H1 (cell line): ENCODE data around the gene C15orf61. TPM values are rescaled to one million over a fixed set of nuclear protein-coding genes. Genes with fewer than 3 reads are reported as not detected.

Experiments
- CTCF ChIA-PET: fragments of 300-600 bp; sonication (Branson Sonifier 250); formaldehyde crosslinking; loops from one replicate; lab custom pipeline; 2021; ENCODE audit not compliant: partially characterized antibody; lab: Charles Lee
- POLR2A ChIA-PET: fragments of 300-600 bp; sonication (Branson Sonifier 250); formaldehyde crosslinking; loops from one replicate; lab custom pipeline; 2021; ENCODE audit warnings: inconsistent platforms; ENCODE audit not compliant: partially characterized antibody; lab: Charles Lee
- DNase-seq, 2 experiments: peaks; one replicate each; pipeline versions ENCODE4 v3.0.0 to v3.0.0-alpha.2; 2010 to 2022; ENCODE audit warnings: low spot score in 2 of 2, low read depth in 1 of 2, mixed read lengths in 1 of 2
- FAIRE-seq: peaks from 2 replicates; lab custom pipeline; 2011; peaks lifted over from hg19 to GRCh38; lab: Jason Lieb, UNC
- H2AFZ ChIP-seq: 2 replicates; pipeline ENCODE4 v1.8.1; 2012; ENCODE audit warnings: low read length, inconsistent platforms
- H2AK5ac ChIP-seq: 2 replicates; pipeline ENCODE4 v1.6.1; 2013; ENCODE audit warnings: low read depth, low read length
- H2BK120ac ChIP-seq: replicated peaks from 2 replicates; pipeline ENCODE3; 2013; ENCODE audit warnings: low read depth, low read length, inconsistent platforms
- H2BK12ac ChIP-seq: 2 replicates; pipeline ENCODE4 v1.6.1; 2013; ENCODE audit warnings: low read depth, low read length
- H2BK15ac ChIP-seq: 2 replicates; pipeline ENCODE4 v1.6.1; 2013; ENCODE audit warnings: low read length
- H2BK20ac ChIP-seq: 2 replicates; pipeline ENCODE4 v1.6.1; 2013; ENCODE audit warnings: low read length
- H2BK5ac ChIP-seq: 2 replicates; pipeline ENCODE4 v1.6.1; 2013; ENCODE audit warnings: low read depth, low read length
- H3K14ac ChIP-seq: 2 replicates; pipeline ENCODE4 v1.6.1; 2013; ENCODE audit warnings: inconsistent platforms; ENCODE audit not compliant: insufficient read length
- H3K18ac ChIP-seq: 2 replicates; pipeline ENCODE4 v1.6.1; 2013; ENCODE audit warnings: low read length; ENCODE audit errors: extremely low read depth
- H3K23ac ChIP-seq: 2 replicates; pipeline ENCODE4 v1.6.1; 2013; ENCODE audit warnings: inconsistent platforms; ENCODE audit not compliant: insufficient read length
- H3K23me2 ChIP-seq: 2 replicates; pipeline ENCODE4 v1.6.1; 2013; ENCODE audit warnings: low read depth, low read length
- H3K27ac ChIP-seq: 2 replicates; pipeline ENCODE4 v1.6.1; 2011; ENCODE audit warnings: low read depth, low read length, inconsistent platforms
- H3K27me3 ChIP-seq, 4 experiments: replicated peaks in 1 of 4; 1 replicate in 1 of 4; 2 replicates in 3 of 4; pipeline versions ENCODE4 v1.6.1 to v1.8.1; 2011 to 2013; ENCODE audit warnings: low read length in 3 of 4, mild to moderate bottlenecking in 3 of 4, inconsistent platforms in 2 of 4, mixed read lengths in 2 of 4, moderate library complexity in 1 of 4; ENCODE audit not compliant: control insufficient read depth in 3 of 4, insufficient read depth in 3 of 4; ENCODE audit errors: extremely low read depth in 1 of 4
- H3K36me3 ChIP-seq, 4 experiments: 2 replicates each; pipeline versions ENCODE4 v1.6.1 to v1.8.1; 2011 to 2013; ENCODE audit warnings: mild to moderate bottlenecking in 4 of 4, low read length in 3 of 4, moderate library complexity in 2 of 4, control low read depth in 1 of 4, inconsistent platforms in 1 of 4; ENCODE audit not compliant: insufficient read depth in 4 of 4, control insufficient read depth in 2 of 4
- H3K4ac ChIP-seq: replicated peaks from 2 replicates; pipeline ENCODE3; 2013; ENCODE audit warnings: low read length, low read depth, mixed read lengths, inconsistent platforms; ENCODE audit not compliant: insufficient read length
- H3K4me1 ChIP-seq, 4 experiments: replicated peaks in 1 of 4; 1 replicate in 1 of 4; 2 replicates in 3 of 4; pipeline versions ENCODE4 v1.6.1 to v1.8.1; 2011 to 2013; ENCODE audit warnings: low read length in 3 of 4, inconsistent platforms in 2 of 4, mixed read lengths in 1 of 4; ENCODE audit not compliant: insufficient read depth in 4 of 4, control insufficient read depth in 3 of 4
- H3K4me2 ChIP-seq, 2 experiments: 2 replicates each; pipeline versions ENCODE4 v1.6.1 to v1.8.1; 2011 to 2013; ENCODE audit warnings: low read depth in 2 of 2, low read length in 2 of 2, control low read depth in 1 of 2, inconsistent platforms in 1 of 2, mild to moderate bottlenecking in 1 of 2; ENCODE audit not compliant: insufficient read depth in 1 of 2
- H3K4me3 ChIP-seq, 4 experiments: fragments of 200-600, 300-600 bp in 1 of 4; sonication (generic), shearing (Covaris generic), sonication (Bioruptor Twin) in 1 of 4; 2 replicates each; pipeline versions ENCODE4 v1.5.1 to v1.8.1; 2011 to 2016; ENCODE audit warnings: low read length in 4 of 4, low read depth in 3 of 4, control low read depth in 2 of 4, inconsistent platforms in 2 of 4, mild to moderate bottlenecking in 2 of 4, mixed read lengths in 1 of 4, moderate library complexity in 1 of 4; ENCODE audit not compliant: insufficient read depth in 2 of 4; ENCODE audit errors: extremely low read depth in 1 of 4
- H3K56ac ChIP-seq: replicated peaks from 2 replicates; pipeline ENCODE3; 2013; ENCODE audit warnings: low read depth, mild to moderate bottlenecking, mixed read lengths, low read length, inconsistent platforms; ENCODE audit not compliant: insufficient read length
- H3K79me1 ChIP-seq: 2 replicates; pipeline ENCODE4 v1.6.1; 2013; ENCODE audit warnings: low read depth, low read length, control low read depth
- H3K79me2 ChIP-seq, 2 experiments: 2 replicates each; pipeline versions ENCODE4 v1.6.1 to v1.8.1; 2012 to 2013; ENCODE audit warnings: low read length in 2 of 2, mild to moderate bottlenecking in 2 of 2, inconsistent platforms in 1 of 2; ENCODE audit not compliant: insufficient read depth in 2 of 2, control insufficient read depth in 1 of 2
- H3K9ac ChIP-seq, 4 experiments: replicated peaks in 1 of 4; 1 replicate in 1 of 4; 2 replicates in 3 of 4; pipeline versions ENCODE4 v1.6.1 to v1.8.1; 2011 to 2013; ENCODE audit warnings: low read depth in 3 of 4, low read length in 3 of 4, control low read depth in 2 of 4, mild to moderate bottlenecking in 2 of 4, moderate library complexity in 2 of 4, inconsistent platforms in 1 of 4; ENCODE audit errors: extremely low read depth in 1 of 4
- H3K9me3 ChIP-seq, 2 experiments: 2 replicates each; pipeline versions ENCODE4 v1.6.1 to v1.8.1; 2012 to 2013; ENCODE audit warnings: mild to moderate bottlenecking in 2 of 2, moderate library complexity in 2 of 2, control low read depth in 1 of 2, inconsistent platforms in 1 of 2, low read depth in 1 of 2, low read length in 1 of 2, mixed read lengths in 1 of 2; ENCODE audit not compliant: insufficient read depth in 2 of 2
- H4K20me1 ChIP-seq, 2 experiments: replicated peaks in 1 of 2; 2 replicates each; pipeline versions ENCODE3 to v1.8.1; 2011 to 2013; ENCODE audit warnings: inconsistent platforms in 2 of 2, low read length in 2 of 2, mild to moderate bottlenecking in 1 of 2; ENCODE audit not compliant: insufficient read depth in 2 of 2, control insufficient read depth in 1 of 2
- H4K5ac ChIP-seq: 2 replicates; pipeline ENCODE4 v1.6.1; 2013; ENCODE audit warnings: low read length, low read depth, mixed read lengths, inconsistent platforms; ENCODE audit not compliant: insufficient read length
- H4K8ac ChIP-seq: 2 replicates; pipeline ENCODE4 v1.8.0; 2013; ENCODE audit warnings: mild to moderate bottlenecking, moderate library complexity, low read length, inconsistent platforms; ENCODE audit not compliant: insufficient read depth; ENCODE audit errors: extremely low read depth
- H4K91ac ChIP-seq: replicated peaks from 2 replicates; pipeline ENCODE3; 2013; ENCODE audit warnings: low read length, mixed read lengths, inconsistent platforms; ENCODE audit not compliant: insufficient read length
- CEBPB ChIP-seq: IDR thresholded peaks from 2 replicates; pipeline ENCODE4 v1.6.1; 2012; ENCODE audit warnings: low read depth, low read length
- NRF1 ChIP-seq: IDR thresholded peaks from 2 replicates; pipeline ENCODE4 v1.6.1; 2011; ENCODE audit warnings: mild to moderate bottlenecking, low read depth, low read length, improper control_type of control experiment
- RXRA ChIP-seq: IDR thresholded peaks from 2 replicates; pipeline ENCODE4 v1.6.1; 2011; ENCODE audit warnings: low read depth, mild to moderate bottlenecking, low read length, moderate library complexity; ENCODE audit not compliant: insufficient read depth
- WGBS, 2 experiments: shearing (Covaris generic) in 1 of 2; methylation state at CpG; one replicate each; pipeline versions ENCODE4 v1.1.6 to v1.1.7; 2013 to 2015; ENCODE audit warnings: low lambda C conversion rate in 2 of 2, mixed read lengths in 2 of 2, inconsistent platforms in 1 of 2, low coverage in 1 of 2, missing lambda C conversion rate in 1 of 2; ENCODE audit not compliant: insufficient replicate concordance in 2 of 2, insufficient coverage in 1 of 2, insufficient read length in 1 of 2; ENCODE audit errors: extremely low coverage in 1 of 2, missing lambda C conversion rate in 1 of 2; 5-methylcytosine and 5-hydroxymethylcytosine counted together
- polyA plus RNA-seq, 7 experiments: library from polyadenylated mRNA; depleted of rRNA in 3 of 7; stranded (reverse) in 5 of 7; unstranded in 2 of 7; fragments of >200 nt in 5 of 7; fragments of 200-250 nt in 2 of 7; gene quantifications; 1 replicate in 5 of 7; 2 replicates in 1 of 7; 4 replicates in 1 of 7; pipeline versions ENCODE4 v1.2.1 to v1.2.3, GENCODE V29; 2011 to 2013; ENCODE audit warnings: missing spikeins in 2 of 7, mixed read lengths in 2 of 7
- total RNA-seq: library from RNA; stranded (reverse); fragmentation: NEBNext Ultra II Directional; extraction: Animal tissue kit (Norgen Biotek cat#: 25700); gene quantifications from 2 replicates; pipeline ENCODE4 v1.2.1, GENCODE V29; 2021

The C15orf61 gene
- total and polyA plus RNA-seq, 2 of the 8 experiments (the other 6 are each of a cell fraction or from before 2014, with no cell fraction given) = 1.7 to 2.0 TPM

GRCh38 chr15:67479781-67480505, 41.0 kb upstream of the C15orf61 start:
- H3K27ac ChIP-seq = no peak overlapping the region
- POLR2A ChIA-PET = interaction anchor here (0.5 kb wide), 1 partner anchor 297 kb away, joined by 3 read pairs; no protein-coding TSS in a partner anchor
- TF ChIP-seq NRF1 (no peak), RXRA (no peak), CEBPB (no peak)

More at GRCh38 chr15:67479781-67480505, 41.0 kb upstream of the C15orf61 start:
- Histone ChIP-seq H3K4me1 (no peaks in the 10 kb centered on the region), H3K9ac (no peak overlapping the region), H3K23me2 (no peaks in the 10 kb centered on the region), H3K4me2 (no peak overlapping the region), H3K27me3 (no peaks in the 10 kb centered on the region), H2BK15ac (no peak overlapping the region), H2BK20ac (no peak overlapping the region), H3K56ac (no peak overlapping the region), H3K4ac (no peak overlapping the region), H3K23ac (no peak overlapping the region), H3K36me3 (no peaks in the 10 kb centered on the region), H2BK12ac (no peak overlapping the region), H2AFZ (no peak overlapping the region), H3K4me3 (no peak overlapping the region), H3K79me2 (no peaks in the 10 kb centered on the region), H3K14ac (no peak overlapping the region), H2BK5ac (no peak overlapping the region), H3K9me3 (no peaks in the 10 kb centered on the region), H4K8ac (no peak overlapping the region), H4K20me1 (no peaks in the 10 kb centered on the region), H2BK120ac (no peak overlapping the region), H3K79me1 (no peaks in the 10 kb centered on the region), H2AK5ac (no peak overlapping the region), H4K5ac (no peak overlapping the region), H4K91ac (no peak overlapping the region), H3K18ac (no peak overlapping the region)
- 88% methylated on average over 5 of the region's 5 CpGs; no CpG with 5 or more reads in 1 of the 2 experiments for WGBS, 2 experiments
- CTCF ChIA-PET = interaction anchor here (1.1 to 1.2 kb wide), 2 partner anchors 23 to 46 kb away, joined by 3 read pairs; no protein-coding TSS in a partner anchor
- no peak for DNase-seq
- no peak for FAIRE-seq
